ENCODE measurements around the gene DYNLRB1. TPM values are rescaled to one million over a fixed set of nuclear protein-coding genes. Genes with fewer than 3 reads are reported as not detected.
"Not testable (repeated sequence)": the region's sequence is repeated elsewhere in the genome, so short reads cannot be mapped to it uniquely, and the experiment has no call there.

Gene DYNLRB1
- total RNA-seq, result 50.1 TPM

DNA sequence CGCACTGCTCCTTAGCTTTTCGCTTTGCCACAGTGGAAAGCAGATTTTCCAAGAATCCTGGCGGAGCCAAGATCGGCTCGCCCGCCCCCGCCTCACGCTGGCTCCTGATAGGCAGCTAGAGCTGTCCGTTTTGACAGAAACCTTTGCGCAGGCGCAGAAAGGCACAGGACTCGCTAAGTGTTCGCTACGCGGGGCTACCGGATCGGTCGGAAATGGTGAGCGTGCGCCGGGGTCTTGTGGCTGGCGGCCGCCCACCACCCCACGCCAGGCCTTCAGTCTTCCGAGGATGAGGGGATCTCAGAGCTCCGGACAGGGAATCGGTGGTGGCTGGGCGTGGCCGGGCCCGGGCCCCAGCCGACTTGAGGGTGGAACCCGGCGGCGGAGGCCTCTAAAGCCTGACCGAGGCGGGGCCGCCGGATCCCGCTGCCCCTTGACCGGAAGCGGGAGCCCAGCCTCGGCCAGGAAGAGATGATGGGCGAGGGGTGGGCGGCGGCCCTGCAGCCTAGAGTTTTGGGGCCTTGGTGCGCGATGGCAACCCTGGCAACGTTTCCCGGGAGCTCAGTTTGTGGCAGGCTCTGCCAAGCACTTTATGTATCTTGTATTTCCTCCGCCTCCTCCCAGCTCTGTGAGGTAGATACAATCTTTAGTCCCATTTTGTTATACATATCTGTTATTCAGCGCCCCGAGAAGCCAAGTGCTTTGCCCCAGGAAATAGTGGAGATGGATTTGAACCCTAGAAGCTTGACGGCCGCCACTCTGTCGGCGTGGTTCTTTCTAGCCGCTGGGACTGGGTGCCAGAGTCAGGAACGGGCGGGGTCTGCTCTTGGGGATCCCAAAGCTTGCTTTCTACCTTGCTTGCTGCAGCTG lies at the start of gene DYNLRB1:
DYNLRB1 (plus strand) TSS at position 176 of the 867 bp plus-strand sequence; CDS start at position 213, 37 bp downstream.
- DNase-seq (ENCODE audit: low spot score in 2 of 2), result peak; percentile 76 to 82
- FAIRE-seq, result no peak

DNA sequence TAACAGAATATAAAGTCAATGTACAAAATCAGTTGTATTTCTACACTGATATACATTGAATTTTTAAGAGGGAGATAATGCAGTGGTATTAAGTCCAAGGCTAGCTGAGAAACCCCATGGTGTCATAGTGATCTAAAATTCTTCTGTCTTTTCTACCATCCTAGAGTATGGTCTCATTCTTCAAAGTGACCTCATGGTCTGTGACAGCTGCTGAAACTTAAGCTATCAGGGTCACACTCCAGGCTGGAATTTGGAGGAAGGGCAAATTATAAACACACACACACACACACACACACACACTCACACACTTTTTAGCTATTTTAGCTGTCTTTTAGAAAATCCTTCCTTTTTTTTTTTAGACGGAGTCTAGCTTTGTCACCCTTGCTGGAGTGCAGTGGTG lies 47.3 kb upstream of the DYNLRB1 start:
- no peak for FAIRE-seq
- DNase-seq (ENCODE audit: low spot score in 2 of 2), result no peak

DNA sequence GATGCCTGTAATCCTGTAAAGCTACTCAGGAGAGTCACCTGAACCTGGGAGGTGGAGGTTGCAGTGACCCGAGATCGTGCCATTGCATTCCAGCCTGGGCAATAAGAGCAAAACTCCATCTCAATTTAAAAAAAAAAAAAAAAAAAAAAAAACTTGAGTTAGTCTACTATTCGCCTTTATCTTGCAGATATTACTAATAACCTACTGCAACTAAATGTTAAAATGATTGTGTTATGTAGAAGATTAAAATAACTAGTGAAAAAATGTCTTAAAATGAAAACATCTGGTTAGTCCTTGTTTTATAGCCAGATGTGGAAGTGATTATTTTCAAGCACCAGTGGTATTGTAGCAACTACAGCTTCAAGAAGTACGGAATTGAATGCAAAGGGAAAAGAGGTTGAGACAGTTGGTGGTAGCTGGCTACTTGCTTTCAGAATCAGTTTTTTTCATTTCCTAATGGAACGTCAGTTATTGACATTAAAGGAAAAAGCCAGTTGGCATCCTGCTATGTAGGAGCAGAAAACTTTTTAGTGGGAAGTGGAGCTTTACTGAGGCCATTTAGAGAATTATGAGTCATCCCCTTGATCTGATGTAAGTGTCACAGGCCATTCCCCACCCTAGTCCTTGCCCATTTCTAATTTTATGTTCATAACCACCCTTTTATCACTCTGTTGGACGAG lies 43.8 kb upstream of the DYNLRB1 start:
- FAIRE-seq, result no peak
- DNase-seq (ENCODE audit: low spot score in 2 of 2), result peak in 1 of 2 donors; percentile 20

DNA sequence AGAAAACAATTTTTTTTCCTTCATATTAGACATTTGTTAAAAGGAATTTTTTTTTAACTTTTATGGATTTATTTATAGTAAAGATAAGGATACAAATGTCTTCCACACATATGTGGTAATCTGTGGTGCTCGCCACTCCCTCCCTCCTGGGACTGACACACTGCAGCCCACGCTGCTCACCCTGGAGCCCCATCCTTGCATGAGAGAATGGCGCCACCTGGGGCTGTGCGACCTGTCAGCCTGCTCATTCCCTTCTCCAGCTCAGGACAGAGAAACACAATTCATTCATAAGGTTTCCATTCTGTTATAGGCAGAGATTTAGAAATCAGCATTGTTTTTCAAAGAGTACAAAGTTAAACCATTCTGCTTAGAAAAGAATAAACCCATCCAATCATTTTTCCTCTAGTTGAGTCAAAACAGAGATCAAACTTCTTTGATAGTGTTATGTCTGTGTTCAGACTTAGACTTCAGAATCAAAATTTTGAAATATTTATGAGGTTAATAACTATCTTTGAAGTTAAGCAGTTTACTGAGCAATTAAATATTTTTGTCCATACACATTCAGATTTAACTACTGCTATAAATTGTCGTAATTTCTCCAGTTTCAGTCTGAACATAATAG lies 42.8 kb upstream of the DYNLRB1 start:
- no peak for FAIRE-seq
- DNase-seq (ENCODE audit: low spot score in 2 of 2), result no peak

DNA sequence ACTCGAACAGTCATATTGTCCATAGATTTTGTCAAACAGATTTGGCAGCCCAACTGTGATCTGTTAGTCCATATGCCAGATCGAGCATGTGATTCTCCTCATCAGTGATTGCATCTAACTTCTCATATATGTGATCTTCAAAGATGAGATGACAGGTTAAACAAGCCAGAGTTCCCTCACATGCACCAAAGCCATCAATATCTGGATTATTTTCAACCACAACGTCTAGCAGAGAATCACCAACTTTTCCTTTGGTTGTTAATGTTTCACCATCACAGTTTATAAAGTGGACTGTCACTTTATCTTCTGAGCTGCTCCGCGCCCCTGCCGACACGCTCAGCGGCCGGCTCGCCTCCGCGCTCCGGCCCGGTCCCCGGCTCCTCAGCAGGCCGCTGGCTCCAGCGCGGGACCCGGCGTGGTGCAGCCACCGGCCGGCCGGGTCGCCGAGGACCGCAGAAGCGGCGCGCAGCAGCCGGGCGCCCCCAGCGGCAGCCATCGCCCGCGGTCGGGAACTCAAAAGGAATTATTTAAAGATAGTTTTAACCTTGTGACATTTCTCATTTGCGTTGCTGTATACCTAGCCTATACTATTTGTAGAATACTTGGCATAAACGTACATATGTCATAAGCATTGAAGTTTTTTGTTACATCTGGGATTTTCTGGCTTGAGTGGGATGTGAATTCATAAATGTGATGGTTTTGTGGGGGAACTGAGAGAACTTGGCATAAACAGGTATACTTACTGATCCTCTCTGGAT lies 40.1 kb upstream of the DYNLRB1 start:
- DNase-seq (ENCODE audit: low spot score in 2 of 2), result peak; percentile 49 to 66
- no peak for FAIRE-seq

DNA sequence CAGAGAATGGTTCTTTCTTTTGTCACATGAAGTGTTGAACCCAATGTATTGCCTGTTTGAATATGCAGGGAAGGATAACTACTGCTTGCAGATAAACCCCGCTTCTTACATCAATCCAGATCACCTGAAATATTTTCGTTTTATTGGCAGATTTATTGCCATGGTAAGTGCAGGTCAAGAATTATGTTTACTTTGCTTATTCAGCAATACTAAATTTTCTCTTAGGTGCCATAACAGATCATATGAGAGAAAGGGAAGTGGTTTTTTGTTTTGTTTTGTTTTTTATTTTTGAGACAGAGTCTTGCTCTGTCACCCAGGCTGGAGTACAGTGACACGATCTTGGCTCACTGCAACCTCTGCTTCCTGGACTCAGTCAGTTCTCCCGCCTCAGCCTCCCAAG lies 36.6 kb upstream of the DYNLRB1 start:
- DNase-seq (ENCODE audit: low spot score in 2 of 2) (no peak), FAIRE-seq (no peak)

DNA sequence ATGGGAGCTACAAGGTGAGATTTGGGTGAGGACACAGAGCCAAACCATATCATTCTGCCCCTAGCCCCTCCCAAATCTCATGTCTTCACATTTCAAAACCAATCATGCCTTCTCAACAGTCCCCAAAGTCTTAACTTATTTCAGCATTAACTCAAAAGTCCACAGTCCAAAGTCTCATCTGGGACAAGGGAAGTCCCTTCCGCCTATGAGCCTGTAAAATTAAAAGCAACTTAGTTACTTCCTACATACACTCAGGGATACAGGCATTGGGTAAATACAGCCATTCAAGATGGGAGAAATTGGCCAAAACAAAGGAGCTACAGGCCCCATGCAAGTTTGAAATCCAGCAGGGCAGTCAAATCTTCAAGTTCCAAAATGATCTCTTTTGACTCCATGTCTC lies 34.1 kb upstream of the DYNLRB1 start:
- FAIRE-seq; DNase-seq (ENCODE audit: low spot score in 2 of 2): not testable (repeated sequence)

DNA sequence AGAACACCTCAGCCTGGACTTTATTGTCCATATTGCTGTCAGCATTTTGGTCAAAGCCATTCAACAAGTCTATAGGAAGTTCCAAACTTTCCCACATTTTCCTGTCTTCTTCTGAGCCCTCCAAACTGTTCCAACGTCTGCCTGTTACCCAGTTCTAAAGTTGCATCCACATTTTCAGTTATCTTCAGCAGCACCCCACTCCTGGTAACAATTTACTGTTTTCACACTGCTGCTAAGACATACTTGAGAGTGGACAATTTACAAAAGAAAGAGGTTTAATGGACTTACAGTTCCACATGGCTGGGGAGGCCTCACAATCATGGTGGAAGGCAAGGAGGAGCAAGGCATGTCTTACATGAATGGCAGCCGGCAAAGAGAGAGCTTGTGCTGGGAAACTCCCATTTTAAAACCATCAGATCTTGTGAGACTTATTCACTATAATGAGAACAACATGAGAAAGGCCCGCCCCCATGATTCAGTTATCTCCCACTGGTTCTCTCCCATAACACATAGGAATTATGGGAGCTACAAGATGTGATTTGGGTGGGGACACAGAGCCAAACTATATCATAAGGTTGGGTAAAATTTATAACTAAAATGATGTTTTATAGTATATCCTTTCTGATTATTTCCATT lies 32.5 kb upstream of the DYNLRB1 start:
- FAIRE-seq, result not testable (repeated sequence)

DNA sequence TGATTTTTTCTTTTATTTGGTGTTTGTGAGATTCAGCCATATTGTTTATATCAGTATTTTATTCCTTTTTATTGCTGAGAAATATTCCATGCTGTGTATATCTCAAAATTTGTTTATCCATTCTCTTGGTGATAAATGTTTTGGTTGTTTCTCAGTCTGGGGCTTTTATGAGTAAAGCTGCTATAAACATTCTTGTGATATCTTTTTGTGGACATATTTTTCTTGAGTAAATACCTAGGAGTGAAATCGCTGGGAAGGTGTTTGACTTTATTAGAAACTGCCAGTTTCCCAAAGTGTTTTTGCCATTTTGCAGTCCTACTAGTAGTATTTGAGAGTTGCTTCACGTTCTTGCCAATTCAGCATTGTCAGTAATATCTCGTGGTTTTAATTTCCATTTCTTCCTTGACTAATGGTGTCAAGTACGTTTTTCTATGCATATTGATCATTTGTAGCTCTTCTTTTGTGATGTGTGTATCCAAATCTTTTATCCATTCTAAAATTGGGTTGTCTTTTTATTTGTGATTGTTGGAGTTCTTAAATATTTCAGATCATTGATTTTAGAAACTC lies 31.1 kb upstream of the DYNLRB1 start:
- no peak for FAIRE-seq
- DNase-seq (ENCODE audit: low spot score in 2 of 2), result no peak

More for the DNA sequence above, 32.5 kb upstream of the DYNLRB1 start:
- not testable (repeated sequence) for DNase-seq (ENCODE audit: low spot score in 2 of 2)

DNA sequence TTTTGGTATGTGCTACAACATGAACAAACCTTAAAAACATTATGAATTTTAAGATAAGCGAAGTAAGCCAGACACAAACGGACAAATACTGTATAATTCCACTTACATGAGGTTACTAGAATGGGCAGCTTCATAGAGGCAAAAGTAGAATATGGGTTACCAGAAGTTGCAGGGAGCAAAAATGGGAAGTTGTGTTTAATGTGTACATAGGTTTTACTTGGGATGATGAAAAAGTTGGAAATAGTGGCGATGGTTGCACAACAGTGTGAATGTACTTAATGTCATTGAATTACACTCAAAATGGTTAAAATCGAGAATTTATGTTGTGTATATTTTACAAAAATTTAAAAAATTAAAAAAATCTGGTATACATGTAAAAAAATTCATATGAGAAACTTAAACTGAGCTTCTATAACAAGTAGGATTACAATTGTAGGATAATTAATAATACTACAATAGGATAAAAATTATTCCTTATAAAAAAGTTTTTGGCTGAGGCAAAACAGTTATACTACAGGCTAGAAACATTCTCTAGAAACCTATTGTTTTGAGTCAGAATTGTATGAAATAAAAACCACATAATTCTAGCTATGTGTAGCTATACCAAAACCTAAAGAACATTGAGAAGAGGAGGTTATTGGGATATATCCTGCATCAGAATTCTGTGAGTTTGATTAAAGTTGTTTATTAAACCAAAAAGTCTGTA lies 24.8 kb upstream of the DYNLRB1 start:
- DNase-seq (ENCODE audit: low spot score in 2 of 2) (no peak), FAIRE-seq (no peak)

DNA sequence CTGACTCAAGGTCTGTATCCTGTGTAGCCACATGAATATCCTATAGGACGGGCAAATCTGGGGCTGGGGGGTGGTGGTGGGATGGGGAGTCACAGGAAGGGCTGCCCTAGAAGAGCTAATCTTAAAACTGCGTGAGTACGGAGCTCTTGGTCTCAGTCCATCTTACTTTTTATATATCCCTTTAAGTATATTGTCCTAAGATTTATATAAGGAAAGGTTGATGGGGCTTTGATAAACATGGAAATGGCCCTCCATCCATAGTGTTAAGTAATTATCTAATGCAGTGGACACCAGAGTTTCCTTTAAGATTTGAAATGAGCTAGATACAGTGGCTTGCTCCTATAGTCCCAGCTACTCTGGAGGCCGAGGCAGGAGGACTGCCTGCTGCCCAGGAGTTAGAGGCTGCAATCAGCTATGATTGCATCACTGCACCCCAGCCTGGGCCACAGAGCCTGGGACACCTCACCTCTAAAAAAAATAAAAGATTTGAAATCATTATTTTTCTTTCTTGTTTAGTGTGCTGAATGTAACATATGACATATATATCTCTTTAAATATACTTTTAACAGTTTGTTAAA lies 24.2 kb upstream of the DYNLRB1 start:
- DNase-seq (ENCODE audit: low spot score in 2 of 2), result no peak
- no peak for FAIRE-seq

DNA sequence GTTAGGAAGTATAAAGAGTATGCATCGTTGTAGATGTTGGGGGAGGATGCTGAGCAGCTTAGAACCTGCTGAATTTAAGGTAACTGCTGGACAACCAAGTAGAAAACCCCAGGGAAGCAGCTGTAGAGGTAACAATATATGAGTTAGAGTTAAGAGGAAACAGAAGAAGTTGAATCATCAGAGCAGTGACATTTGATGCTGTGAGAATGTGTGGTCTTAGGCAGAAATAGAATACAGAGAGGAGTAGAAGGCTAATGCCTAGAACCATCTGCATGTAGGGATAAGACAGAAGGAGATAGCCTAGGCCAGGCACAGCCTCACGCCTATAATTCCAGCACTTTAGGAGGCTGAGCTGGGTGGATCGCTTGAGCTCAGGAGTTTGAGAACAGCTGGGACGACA lies 22.6 kb upstream of the DYNLRB1 start:
- FAIRE-seq (no peak), DNase-seq (ENCODE audit: low spot score in 2 of 2) (no peak)

DNA sequence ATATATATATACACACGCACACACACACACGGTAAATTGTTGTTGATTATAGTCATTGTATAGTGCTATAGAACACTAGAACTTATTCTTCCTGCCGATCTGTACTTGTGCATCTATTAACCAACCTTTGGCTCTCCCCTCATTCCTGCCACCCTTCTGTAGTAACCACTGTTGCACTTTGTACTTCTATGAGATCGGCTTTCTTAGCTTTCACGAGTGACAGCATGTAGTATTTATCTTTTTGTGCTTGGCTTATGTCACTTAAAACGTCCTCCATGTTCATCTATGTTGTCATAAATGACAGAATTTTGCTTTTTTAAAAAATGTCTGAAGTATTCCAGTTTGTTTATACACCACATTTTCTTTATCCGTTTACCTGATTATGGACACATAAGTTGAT lies 20.9 kb upstream of the DYNLRB1 start:
- DNase-seq (ENCODE audit: low spot score in 2 of 2), result no peak
- no peak for FAIRE-seq

DNA sequence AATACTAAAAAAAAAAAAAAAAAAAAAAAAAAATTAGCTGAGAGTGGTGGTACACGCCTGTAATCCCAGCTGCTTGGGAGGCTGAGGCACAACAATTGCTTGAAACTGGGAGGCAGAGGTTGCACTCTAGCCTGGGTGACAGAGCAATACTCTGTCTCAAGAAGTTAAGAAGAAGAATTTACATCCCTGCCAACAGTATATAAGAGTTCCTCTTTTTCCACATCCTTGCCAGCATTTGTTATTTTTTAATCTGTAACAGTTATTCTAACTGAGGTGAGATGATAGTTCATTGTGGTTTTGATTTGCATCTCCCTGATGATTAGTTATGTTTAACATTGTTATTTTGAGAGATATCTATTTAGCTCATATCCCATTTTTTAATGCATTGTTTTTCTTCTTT lies 20.3 kb upstream of the DYNLRB1 start:
- FAIRE-seq (no peak), DNase-seq (ENCODE audit: low spot score in 2 of 2) (no peak)

DNA sequence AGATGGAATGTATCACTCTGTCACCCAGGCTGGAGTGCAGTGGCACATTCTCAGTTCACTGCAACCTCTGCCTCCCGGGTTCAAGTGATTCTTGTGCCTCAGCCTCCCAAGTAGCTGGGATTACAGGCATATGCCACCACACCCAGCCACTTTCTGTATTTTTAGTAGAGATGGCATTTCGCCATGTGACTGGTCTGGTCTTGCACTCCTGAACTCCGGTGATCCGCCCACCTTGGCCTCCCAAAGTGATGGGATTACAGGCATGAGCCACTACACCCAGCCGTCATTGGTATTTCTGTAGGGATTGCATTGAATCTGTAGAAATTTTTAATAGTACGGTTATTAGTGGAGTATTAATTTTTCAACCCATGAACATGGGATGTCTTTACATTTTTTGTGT lies 18.6 kb upstream of the DYNLRB1 start:
- FAIRE-seq; DNase-seq (ENCODE audit: low spot score in 2 of 2): not testable (repeated sequence)

DNA sequence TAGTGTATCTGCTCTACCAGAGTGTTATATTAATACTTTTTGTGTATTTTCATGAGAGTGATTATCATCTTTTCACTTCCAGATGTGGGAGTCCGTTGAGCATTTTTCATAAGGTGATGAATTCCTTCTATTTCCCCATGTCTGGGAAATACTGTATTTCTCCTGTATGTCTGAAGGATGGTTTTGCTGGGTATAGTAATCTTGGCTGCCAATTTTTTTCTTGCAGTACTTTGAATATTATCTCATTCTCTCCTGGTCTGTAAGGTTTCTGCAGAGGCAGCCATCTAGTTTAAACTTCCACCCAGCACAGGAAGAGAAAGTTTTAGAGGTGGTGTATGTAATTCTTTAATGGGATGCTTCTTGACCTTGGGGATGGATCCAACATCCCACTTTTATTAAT lies 15.4 kb upstream of the DYNLRB1 start:
- FAIRE-seq (no peak), DNase-seq (ENCODE audit: low spot score in 2 of 2) (no peak)

DNA sequence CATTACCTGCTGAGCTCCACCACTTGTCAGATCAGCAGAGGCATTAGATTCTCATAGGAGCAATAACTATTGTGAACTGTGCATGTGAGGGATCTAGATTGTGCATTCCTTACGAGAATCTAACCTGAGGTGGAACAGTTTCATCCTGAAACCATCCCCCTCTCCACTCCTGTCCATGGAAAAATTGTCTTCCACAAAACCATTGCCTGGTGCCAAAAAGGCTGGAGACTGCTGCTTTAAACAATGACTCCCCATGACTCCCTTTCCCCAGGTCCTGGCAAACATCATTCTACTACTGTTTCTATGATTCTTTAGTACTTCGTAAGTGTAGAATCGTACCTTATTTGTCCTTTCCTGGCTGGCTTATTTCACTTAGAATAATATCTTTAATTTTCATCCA lies 9.7 kb upstream of the DYNLRB1 start:
- FAIRE-seq, result no peak
- DNase-seq (ENCODE audit: low spot score in 2 of 2), result no peak

DNA sequence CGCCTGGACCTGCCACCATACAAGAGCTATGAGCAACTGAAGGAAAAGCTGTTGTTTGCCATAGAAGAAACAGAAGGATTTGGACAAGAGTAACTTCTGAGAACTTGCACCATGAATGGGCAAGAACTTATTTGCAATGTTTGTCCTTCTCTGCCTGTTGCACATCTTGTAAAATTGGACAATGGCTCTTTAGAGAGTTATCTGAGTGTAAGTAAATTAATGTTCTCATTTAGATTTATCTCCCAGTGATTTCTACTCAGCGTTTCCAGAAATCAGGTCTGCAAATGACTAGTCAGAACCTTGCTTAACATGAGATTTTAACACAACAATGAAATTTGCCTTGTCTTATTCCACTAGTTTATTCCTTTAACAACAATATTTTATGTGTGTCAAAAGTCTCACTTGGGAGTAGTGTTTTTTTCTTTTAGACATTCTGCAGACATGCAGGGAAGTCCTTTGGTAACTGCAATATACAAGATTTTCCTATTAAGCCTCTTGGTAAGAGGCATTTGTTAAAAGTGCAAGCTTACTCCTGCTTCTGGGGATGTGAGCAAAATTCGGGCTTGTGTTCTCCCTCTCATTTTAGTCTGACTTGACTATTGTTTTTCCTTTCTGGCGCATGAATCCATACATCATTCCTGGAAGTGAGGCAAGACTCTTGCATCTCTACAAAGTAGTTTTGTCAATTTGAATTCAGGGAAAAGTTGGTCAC lies 8.4 kb upstream of the DYNLRB1 start:
- no peak for DNase-seq (ENCODE audit: low spot score in 2 of 2)
- no peak for FAIRE-seq
